CD14-positive monocyte (primary cell): Measurements from ENCODE around the gene GFPT2. TPM values are rescaled to one million over a fixed set of nuclear protein-coding genes. Genes with fewer than 3 reads are reported as not detected.

Experiments used
- DNase-seq, 3 donors: peaks; one replicate each; pipeline ENCODE4 v3.0.0-alpha.2; 2011 to 2022
- H2AFZ ChIP-seq: 2 replicates; pipeline ENCODE4 v1.6.0; 2012; ENCODE audit warnings: mild to moderate bottlenecking, low read depth, low read length, inconsistent platforms; ENCODE audit not compliant: insufficient read depth, poor library complexity, severe bottlenecking
- H3K27ac ChIP-seq, 2 donors: 1 replicate in 1 of 2; 2 replicates in 1 of 2; pipeline ENCODE4 v1.5.1; 2012 to 2013; ENCODE audit warnings: low read length in 2 of 2, control low read depth in 1 of 2, inconsistent platforms in 1 of 2, low read depth in 1 of 2, mild to moderate bottlenecking in 1 of 2
- H3K27me3 ChIP-seq, 2 donors: one replicate each; pipeline versions ENCODE4 v1.6.0 to v1.6.1; 2011 to 2013; ENCODE audit warnings: low read length in 2 of 2; ENCODE audit not compliant: control insufficient read depth in 2 of 2, insufficient read depth in 2 of 2
- H3K36me3 ChIP-seq, 2 donors: replicated peaks in 1 of 2; 1 replicate in 1 of 2; 2 replicates in 1 of 2; pipeline versions ENCODE4 v1.5.1 to v1.6.1; 2012 to 2013; ENCODE audit warnings: low read length in 2 of 2, control low read depth in 1 of 2, inconsistent platforms in 1 of 2, mild to moderate bottlenecking in 1 of 2; ENCODE audit not compliant: insufficient read depth in 2 of 2, control insufficient read depth in 1 of 2
- H3K4me1 ChIP-seq, 2 donors: 1 replicate in 1 of 2; 2 replicates in 1 of 2; pipeline versions ENCODE4 v1.5.1 to v1.6.1; 2012 to 2013; ENCODE audit warnings: low read length in 2 of 2, control low read depth in 1 of 2, inconsistent platforms in 1 of 2, mild to moderate bottlenecking in 1 of 2, moderate library complexity in 1 of 2; ENCODE audit not compliant: insufficient read depth in 2 of 2, control insufficient read depth in 1 of 2
- H3K4me2 ChIP-seq: replicated peaks from 2 replicates; pipeline ENCODE3; 2012; ENCODE audit warnings: low read length, moderate library complexity, mild to moderate bottlenecking; ENCODE audit not compliant: poor library complexity, severe bottlenecking; ENCODE audit errors: extremely low read depth
- H3K4me3 ChIP-seq, 3 experiments: fragments of 200-600 bp in 1 of 3; sonication (generic) in 1 of 3; replicated peaks in 1 of 3; 1 replicate in 2 of 3; 2 replicates in 1 of 3; pipeline ENCODE4 v1.5.1; 2011 to 2013; ENCODE audit warnings: low read length in 3 of 3, mild to moderate bottlenecking in 3 of 3, control low read depth in 2 of 3, low read depth in 2 of 3, inconsistent platforms in 1 of 3, moderate library complexity in 1 of 3
- H3K79me2 ChIP-seq: 2 replicates; pipeline ENCODE4 v1.6.0; 2012; ENCODE audit warnings: mild to moderate bottlenecking, control low read depth, inconsistent platforms, low read length, moderate library complexity; ENCODE audit not compliant: insufficient read depth
- H3K9ac ChIP-seq: 2 replicates; pipeline ENCODE4 v1.6.0; 2017; ENCODE audit warnings: low read length, mild to moderate bottlenecking; ENCODE audit not compliant: insufficient read depth, poor library complexity, severe bottlenecking
- H3K9me3 ChIP-seq, 2 donors: replicated peaks in 1 of 2; 1 replicate in 1 of 2; 2 replicates in 1 of 2; pipeline versions ENCODE4 v1.5.1 to v1.6.1; 2012 to 2013; ENCODE audit warnings: low read length in 2 of 2, control low read depth in 1 of 2; ENCODE audit not compliant: control insufficient read depth in 1 of 2, insufficient read depth in 1 of 2
- H4K20me1 ChIP-seq: 2 replicates; pipeline ENCODE4 v1.6.0; 2012; ENCODE audit warnings: mild to moderate bottlenecking, low read length, control low read depth, moderate library complexity; ENCODE audit not compliant: insufficient read depth
- H3K27ac Mint-ChIP-seq, 7 donors: one replicate each; pipeline ENCODE4 v1.8.0; 2020; ENCODE audit warnings: mild to moderate bottlenecking in 7 of 7, mixed read lengths in 7 of 7, moderate library complexity in 6 of 7, inconsistent platforms in 2 of 7
- H3K27me3 Mint-ChIP-seq, 3 donors: one replicate each; pipeline ENCODE4 v1.8.0; 2021 to 2022; ENCODE audit warnings: low read depth in 3 of 3, mild to moderate bottlenecking in 3 of 3, mixed read lengths in 3 of 3, moderate library complexity in 3 of 3, inconsistent platforms in 1 of 3
- H3K36me3 Mint-ChIP-seq, 2 donors: one replicate each; pipeline ENCODE4 v1.8.0; 2020; ENCODE audit warnings: mixed read lengths in 2 of 2, inconsistent platforms in 1 of 2, mild to moderate bottlenecking in 1 of 2
- H3K4me1 Mint-ChIP-seq: one replicate; pipeline ENCODE4 v1.8.0; 2020; ENCODE audit warnings: mild to moderate bottlenecking, mixed read lengths
- H3K4me3 Mint-ChIP-seq, 2 donors: one replicate each; pipeline ENCODE4 v1.8.0; 2020; ENCODE audit warnings: mild to moderate bottlenecking in 2 of 2, mixed read lengths in 2 of 2, moderate library complexity in 1 of 2
- H3K9me3 Mint-ChIP-seq, 7 donors: one replicate each; pipeline ENCODE4 v1.8.0; 2020 to 2022; ENCODE audit warnings: mixed read lengths in 7 of 7, mild to moderate bottlenecking in 6 of 7, moderate library complexity in 6 of 7, inconsistent platforms in 2 of 7
- CTCF ChIP-seq: fragments of 200-600 bp; IDR thresholded peaks from one replicate; pipeline ENCODE4 v1.8.0; 2022; ENCODE audit warnings: antibody characterized with exemption, mild to moderate bottlenecking
- WGBS: methylation state at CpG from one replicate; pipeline ENCODE4 v1.1.5; 2013; ENCODE audit warnings: missing lambda C conversion rate; ENCODE audit not compliant: insufficient coverage; 5-methylcytosine and 5-hydroxymethylcytosine counted together
- intact Hi-C, 2 donors: fragments of 100-400 bp; cut with micrococcal nuclease; formaldehyde crosslinking; loops; one replicate each; pipeline versions ENCODE4 v1.15.0 to v1.15.1; 2023
- polyA plus RNA-seq, 3 donors: library from polyadenylated mRNA; depleted of rRNA in 1 of 3; unstranded in 2 of 3; stranded (reverse) in 1 of 3; fragments of 300-500 nt in 2 of 3; fragments of >200 nt in 1 of 3; fragmentation: Illumina TruSeq in 2 of 3; gene quantifications; 1 replicate in 2 of 3; 2 replicates in 1 of 3; pipeline ENCODE4 v1.2.3, GENCODE V29; 2012 to 2021

GFPT2 gene
- polyA plus RNA-seq, 3 donors: not detected

GRCh38 chr5:180381428-180381827 lies 28.3 kb upstream of the GFPT2 start:
- H3K9ac ChIP-seq: no peak overlapping the region
- intact Hi-C loops: no loop called here
- TF ChIP-seq CTCF: no peak
- WGBS: 73% methylated on average over 3 of the region's 4 CpGs
- H3K4me1 Mint-ChIP-seq: no peaks in the 10 kb centered on the region
- no peak overlapping the region for H2AFZ ChIP-seq
- H3K27ac ChIP-seq: no peak overlapping the region
- no peak overlapping the region for H3K4me3 Mint-ChIP-seq
- H3K9me3 Mint-ChIP-seq: peaks cover 0 to 7% (median 3%) of the 10 kb centered on the region in 7 donors
- no peak overlapping the region for H3K4me2 ChIP-seq
- H3K4me1 ChIP-seq: no peaks in the 10 kb centered on the region
- H3K27me3 ChIP-seq: no peaks in the 10 kb centered on the region
- H3K4me3 ChIP-seq: no peak overlapping the region
- H3K36me3 ChIP-seq: no peaks in the 10 kb centered on the region
- peaks cover 3 to 12% (median 5%) of the 10 kb centered on the region in 3 donors for H3K27me3 Mint-ChIP-seq
- H3K27ac Mint-ChIP-seq: no peak overlapping the region
- no peaks in the 10 kb centered on the region for H4K20me1 ChIP-seq
- peak in 1 of 3 donors; percentile 1 for DNase-seq
- H3K9me3 ChIP-seq: no peaks in the 10 kb centered on the region
- H3K36me3 Mint-ChIP-seq: no peaks in the 10 kb centered on the region
- H3K79me2 ChIP-seq: no peaks in the 10 kb centered on the region

- no peaks in the 10 kb centered on the region for H4K20me1 ChIP-seq
- peaks cover 0 to 7% (median 3%) of the 10 kb centered on the region in 7 donors for H3K9me3 Mint-ChIP-seq
- no peaks in the 10 kb centered on the region for H3K9me3 ChIP-seq
- no peak overlapping the region for H3K27ac ChIP-seq
- H3K4me1 Mint-ChIP-seq: no peaks in the 10 kb centered on the region
- no peaks in the 10 kb centered on the region for H3K27me3 ChIP-seq
- H3K36me3 Mint-ChIP-seq: no peaks in the 10 kb centered on the region
- no peaks in the 10 kb centered on the region for H3K79me2 ChIP-seq
- H2AFZ ChIP-seq: no peak overlapping the region
- H3K4me3 ChIP-seq: no peak overlapping the region
- 93% methylated on average over 12 of the region's 15 CpGs for WGBS
- H3K4me3 Mint-ChIP-seq: no peak overlapping the region
- no peak overlapping the region for H3K9ac ChIP-seq
- peak overlapping the region in 2 of 7 donors; percentile 11 to 54 for H3K27ac Mint-ChIP-seq
- TF ChIP-seq CTCF: no peak
- no peaks in the 10 kb centered on the region for H3K4me1 ChIP-seq
- peaks cover 1 to 10% (median 5%) of the 10 kb centered on the region in 3 donors for H3K27me3 Mint-ChIP-seq
- DNase-seq: no peak
- intact Hi-C loops: no loop called here
- H3K4me2 ChIP-seq: no peak overlapping the region
- no peaks in the 10 kb centered on the region for H3K36me3 ChIP-seq
Measured at GRCh38 chr5:180380856-180381255, 27.7 kb upstream of the GFPT2 start.
